GM23338 (cell line): Measurements from ENCODE around the gene IRS4.

ENCODE experiments used
- CREB1 ChIP-seq: fragments of 250-450 bp; sonication (Bioruptor Pico); IDR thresholded peaks from 2 replicates; pipeline ENCODE4 v1.5.0; 2020; ENCODE audit warnings: low read depth, mild to moderate bottlenecking, moderate library complexity
- EZH2 ChIP-seq: fragments of 200-600 bp; sonication (generic); IDR thresholded peaks from one replicate; pipeline ENCODE4 v1.8.0; 2017; ENCODE audit warnings: antibody characterized with exemption, mild to moderate bottlenecking, low read depth; ENCODE audit not compliant: unreplicated experiment
- EZH2phosphoT487 ChIP-seq: fragments of 200-600 bp; sonication (generic); IDR thresholded peaks from one replicate; pipeline ENCODE4 v1.8.1; 2018; ENCODE audit warnings: antibody characterized with exemption; ENCODE audit not compliant: unreplicated experiment
- JUNB ChIP-seq: IDR thresholded peaks from one replicate; pipeline ENCODE4 v1.6.1; 2016; ENCODE audit warnings: antibody characterized with exemption; ENCODE audit not compliant: unreplicated experiment
- POLR2AphosphoS5 ChIP-seq: IDR thresholded peaks from 2 replicates; pipeline ENCODE4 v1.6.1; 2016; ENCODE audit warnings: antibody characterized with exemption, low read depth
- STAT1 ChIP-seq: IDR thresholded peaks from one replicate; pipeline ENCODE4 v1.6.1; 2016; ENCODE audit warnings: antibody characterized with exemption; ENCODE audit not compliant: unreplicated experiment
- ZNF331 ChIP-seq: fragments of 250-450 bp; sonication (Bioruptor Pico); IDR thresholded peaks from 2 replicates; pipeline ENCODE4 v1.5.0; 2020; ENCODE audit warnings: low read depth, mild to moderate bottlenecking, moderate library complexity
- TF ChIP-seq, protein P1 (sequence below), 2 experiments: fragments of 200-600 bp in 1 of 2; sonication (generic) in 1 of 2; conservative IDR thresholded peaks; 2 replicates each; pipeline versions ENCODE4 v1.5.1 to v1.6.1; 2016 to 2017; ENCODE audit warnings: antibody characterized with exemption in 2 of 2, low read depth in 2 of 2, mild to moderate bottlenecking in 2 of 2, moderate library complexity in 1 of 2
- TF ChIP-seq, protein P2 (sequence below): fragments of 250-450 bp; sonication (Bioruptor Pico); IDR thresholded peaks from 2 replicates; pipeline ENCODE4 v1.5.0; 2020; ENCODE audit warnings: mild to moderate bottlenecking, moderate library complexity
- TF ChIP-seq, protein P3 (sequence below): IDR thresholded peaks from one replicate; pipeline ENCODE4 v1.6.1; 2018; ENCODE audit warnings: antibody characterized with exemption; ENCODE audit not compliant: unreplicated experiment

DNA sequence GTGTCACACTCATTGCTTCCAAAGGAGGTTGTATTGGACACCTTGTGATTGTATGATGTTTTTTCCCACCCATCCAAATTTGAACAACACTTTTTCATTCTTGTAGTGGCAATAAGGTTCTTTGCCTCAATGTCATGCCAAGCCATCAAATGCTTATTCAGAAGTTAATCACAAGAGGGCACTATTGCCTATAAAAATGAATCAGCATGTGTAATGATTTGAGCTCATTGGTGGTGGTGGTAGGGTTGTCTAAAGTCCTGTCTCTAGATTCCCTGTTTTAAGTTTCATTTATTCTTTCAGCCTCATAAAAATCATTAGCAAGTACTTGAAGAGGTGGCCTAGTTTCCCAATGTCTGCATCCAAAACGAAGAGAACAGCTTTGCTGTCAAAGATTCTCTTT is 37.0 kb downstream of the IRS4 start:
- TF ChIP-seq, protein P1, sequence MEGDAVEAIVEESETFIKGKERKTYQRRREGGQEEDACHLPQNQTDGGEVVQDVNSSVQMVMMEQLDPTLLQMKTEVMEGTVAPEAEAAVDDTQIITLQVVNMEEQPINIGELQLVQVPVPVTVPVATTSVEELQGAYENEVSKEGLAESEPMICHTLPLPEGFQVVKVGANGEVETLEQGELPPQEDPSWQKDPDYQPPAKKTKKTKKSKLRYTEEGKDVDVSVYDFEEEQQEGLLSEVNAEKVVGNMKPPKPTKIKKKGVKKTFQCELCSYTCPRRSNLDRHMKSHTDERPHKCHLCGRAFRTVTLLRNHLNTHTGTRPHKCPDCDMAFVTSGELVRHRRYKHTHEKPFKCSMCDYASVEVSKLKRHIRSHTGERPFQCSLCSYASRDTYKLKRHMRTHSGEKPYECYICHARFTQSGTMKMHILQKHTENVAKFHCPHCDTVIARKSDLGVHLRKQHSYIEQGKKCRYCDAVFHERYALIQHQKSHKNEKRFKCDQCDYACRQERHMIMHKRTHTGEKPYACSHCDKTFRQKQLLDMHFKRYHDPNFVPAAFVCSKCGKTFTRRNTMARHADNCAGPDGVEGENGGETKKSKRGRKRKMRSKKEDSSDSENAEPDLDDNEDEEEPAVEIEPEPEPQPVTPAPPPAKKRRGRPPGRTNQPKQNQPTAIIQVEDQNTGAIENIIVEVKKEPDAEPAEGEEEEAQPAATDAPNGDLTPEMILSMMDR (conservative IDR thresholded peaks at IDR 0.05; ENCODE audit: low read depth in 2 of 2) = peak; percentile 57 to 60
- TF ChIP-seq CREB1 (no peak), EZH2phosphoT487 (no peak), EZH2 (no peak), POLR2AphosphoS5 (no peak), JUNB (no peak), STAT1 (no peak), ZNF331 (CRISPR knock-in tag) (no peak)
- TF ChIP-seq, protein P2, sequence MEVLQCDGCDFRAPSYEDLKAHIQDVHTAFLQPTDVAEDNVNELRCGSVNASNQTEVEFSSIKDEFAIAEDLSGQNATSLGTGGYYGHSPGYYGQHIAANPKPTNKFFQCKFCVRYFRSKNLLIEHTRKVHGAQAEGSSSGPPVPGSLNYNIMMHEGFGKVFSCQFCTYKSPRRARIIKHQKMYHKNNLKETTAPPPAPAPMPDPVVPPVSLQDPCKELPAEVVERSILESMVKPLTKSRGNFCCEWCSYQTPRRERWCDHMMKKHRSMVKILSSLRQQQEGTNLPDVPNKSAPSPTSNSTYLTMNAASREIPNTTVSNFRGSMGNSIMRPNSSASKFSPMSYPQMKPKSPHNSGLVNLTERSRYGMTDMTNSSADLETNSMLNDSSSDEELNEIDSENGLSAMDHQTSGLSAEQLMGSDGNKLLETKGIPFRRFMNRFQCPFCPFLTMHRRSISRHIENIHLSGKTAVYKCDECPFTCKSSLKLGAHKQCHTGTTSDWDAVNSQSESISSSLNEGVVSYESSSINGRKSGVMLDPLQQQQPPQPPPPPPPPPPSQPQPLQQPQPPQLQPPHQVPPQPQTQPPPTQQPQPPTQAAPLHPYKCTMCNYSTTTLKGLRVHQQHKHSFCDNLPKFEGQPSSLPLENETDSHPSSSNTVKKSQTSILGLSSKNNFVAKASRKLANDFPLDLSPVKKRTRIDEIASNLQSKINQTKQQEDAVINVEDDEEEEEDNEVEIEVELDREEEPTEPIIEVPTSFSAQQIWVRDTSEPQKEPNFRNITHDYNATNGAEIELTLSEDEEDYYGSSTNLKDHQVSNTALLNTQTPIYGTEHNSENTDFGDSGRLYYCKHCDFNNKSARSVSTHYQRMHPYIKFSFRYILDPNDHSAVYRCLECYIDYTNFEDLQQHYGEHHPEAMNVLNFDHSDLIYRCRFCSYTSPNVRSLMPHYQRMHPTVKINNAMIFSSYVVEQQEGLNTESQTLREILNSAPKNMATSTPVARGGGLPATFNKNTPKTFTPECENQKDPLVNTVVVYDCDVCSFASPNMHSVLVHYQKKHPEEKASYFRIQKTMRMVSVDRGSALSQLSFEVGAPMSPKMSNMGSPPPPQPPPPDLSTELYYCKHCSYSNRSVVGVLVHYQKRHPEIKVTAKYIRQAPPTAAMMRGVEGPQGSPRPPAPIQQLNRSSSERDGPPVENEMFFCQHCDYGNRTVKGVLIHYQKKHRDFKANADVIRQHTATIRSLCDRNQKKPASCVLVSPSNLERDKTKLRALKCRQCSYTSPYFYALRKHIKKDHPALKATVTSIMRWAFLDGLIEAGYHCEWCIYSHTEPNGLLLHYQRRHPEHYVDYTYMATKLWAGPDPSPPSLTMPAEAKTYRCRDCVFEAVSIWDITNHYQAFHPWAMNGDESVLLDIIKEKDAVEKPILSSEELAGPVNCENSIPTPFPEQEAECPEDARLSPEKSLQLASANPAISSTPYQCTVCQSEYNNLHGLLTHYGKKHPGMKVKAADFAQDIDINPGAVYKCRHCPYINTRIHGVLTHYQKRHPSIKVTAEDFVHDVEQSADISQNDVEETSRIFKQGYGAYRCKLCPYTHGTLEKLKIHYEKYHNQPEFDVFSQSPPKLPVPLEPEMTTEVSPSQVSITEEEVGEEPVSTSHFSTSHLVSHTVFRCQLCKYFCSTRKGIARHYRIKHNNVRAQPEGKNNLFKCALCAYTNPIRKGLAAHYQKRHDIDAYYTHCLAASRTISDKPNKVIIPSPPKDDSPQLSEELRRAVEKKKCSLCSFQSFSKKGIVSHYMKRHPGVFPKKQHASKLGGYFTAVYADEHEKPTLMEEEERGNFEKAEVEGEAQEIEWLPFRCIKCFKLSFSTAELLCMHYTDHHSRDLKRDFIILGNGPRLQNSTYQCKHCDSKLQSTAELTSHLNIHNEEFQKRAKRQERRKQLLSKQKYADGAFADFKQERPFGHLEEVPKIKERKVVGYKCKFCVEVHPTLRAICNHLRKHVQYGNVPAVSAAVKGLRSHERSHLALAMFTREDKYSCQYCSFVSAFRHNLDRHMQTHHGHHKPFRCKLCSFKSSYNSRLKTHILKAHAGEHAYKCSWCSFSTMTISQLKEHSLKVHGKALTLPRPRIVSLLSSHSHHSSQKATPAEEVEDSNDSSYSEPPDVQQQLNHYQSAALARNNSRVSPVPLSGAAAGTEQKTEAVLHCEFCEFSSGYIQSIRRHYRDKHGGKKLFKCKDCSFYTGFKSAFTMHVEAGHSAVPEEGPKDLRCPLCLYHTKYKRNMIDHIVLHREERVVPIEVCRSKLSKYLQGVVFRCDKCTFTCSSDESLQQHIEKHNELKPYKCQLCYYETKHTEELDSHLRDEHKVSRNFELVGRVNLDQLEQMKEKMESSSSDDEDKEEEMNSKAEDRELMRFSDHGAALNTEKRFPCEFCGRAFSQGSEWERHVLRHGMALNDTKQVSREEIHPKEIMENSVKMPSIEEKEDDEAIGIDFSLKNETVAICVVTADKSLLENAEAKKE (CRISPR knock-in tag) = no peak
- TF ChIP-seq, protein P3, sequence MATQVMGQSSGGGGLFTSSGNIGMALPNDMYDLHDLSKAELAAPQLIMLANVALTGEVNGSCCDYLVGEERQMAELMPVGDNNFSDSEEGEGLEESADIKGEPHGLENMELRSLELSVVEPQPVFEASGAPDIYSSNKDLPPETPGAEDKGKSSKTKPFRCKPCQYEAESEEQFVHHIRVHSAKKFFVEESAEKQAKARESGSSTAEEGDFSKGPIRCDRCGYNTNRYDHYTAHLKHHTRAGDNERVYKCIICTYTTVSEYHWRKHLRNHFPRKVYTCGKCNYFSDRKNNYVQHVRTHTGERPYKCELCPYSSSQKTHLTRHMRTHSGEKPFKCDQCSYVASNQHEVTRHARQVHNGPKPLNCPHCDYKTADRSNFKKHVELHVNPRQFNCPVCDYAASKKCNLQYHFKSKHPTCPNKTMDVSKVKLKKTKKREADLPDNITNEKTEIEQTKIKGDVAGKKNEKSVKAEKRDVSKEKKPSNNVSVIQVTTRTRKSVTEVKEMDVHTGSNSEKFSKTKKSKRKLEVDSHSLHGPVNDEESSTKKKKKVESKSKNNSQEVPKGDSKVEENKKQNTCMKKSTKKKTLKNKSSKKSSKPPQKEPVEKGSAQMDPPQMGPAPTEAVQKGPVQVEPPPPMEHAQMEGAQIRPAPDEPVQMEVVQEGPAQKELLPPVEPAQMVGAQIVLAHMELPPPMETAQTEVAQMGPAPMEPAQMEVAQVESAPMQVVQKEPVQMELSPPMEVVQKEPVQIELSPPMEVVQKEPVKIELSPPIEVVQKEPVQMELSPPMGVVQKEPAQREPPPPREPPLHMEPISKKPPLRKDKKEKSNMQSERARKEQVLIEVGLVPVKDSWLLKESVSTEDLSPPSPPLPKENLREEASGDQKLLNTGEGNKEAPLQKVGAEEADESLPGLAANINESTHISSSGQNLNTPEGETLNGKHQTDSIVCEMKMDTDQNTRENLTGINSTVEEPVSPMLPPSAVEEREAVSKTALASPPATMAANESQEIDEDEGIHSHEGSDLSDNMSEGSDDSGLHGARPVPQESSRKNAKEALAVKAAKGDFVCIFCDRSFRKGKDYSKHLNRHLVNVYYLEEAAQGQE = no peak
